ENCODE measurements around the gene IL9.

Gene IL9

DNA sequence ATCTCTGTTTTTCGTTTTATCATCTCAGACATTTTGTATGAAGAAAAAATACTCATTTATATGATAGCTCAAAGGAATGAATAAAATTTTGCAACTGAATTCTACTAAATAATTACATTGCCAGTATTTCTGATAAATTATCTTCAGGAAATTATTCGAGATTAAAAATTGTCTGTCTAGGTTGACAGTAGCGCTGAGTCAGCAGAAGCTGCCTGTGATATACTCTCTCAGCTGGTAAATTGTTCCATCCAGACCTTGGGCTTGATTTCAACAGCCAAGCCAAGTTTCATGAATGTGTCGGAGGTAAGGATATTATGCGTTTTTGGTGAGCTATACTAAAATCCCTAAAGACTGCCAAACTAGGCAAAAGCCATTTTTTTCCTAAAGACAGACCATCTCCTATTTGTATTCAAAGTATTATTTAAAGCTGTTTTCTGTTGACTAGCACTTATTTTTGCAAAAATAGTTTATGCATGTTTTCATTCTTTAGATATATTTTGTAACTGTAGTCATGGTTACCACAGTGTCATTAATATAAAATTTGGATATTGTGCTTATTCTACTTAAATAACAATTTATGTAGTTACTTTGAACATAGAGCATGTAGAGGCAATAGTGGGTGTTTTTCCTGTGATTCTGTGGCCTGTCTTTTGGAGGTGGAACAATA, 41.7 kb upstream of the IL9 start:
- no peaks in the 10 kb centered on the region for H3K27me3 ChIP-seq
- DNase-seq = no peak
- TF ChIP-seq, protein P1, sequence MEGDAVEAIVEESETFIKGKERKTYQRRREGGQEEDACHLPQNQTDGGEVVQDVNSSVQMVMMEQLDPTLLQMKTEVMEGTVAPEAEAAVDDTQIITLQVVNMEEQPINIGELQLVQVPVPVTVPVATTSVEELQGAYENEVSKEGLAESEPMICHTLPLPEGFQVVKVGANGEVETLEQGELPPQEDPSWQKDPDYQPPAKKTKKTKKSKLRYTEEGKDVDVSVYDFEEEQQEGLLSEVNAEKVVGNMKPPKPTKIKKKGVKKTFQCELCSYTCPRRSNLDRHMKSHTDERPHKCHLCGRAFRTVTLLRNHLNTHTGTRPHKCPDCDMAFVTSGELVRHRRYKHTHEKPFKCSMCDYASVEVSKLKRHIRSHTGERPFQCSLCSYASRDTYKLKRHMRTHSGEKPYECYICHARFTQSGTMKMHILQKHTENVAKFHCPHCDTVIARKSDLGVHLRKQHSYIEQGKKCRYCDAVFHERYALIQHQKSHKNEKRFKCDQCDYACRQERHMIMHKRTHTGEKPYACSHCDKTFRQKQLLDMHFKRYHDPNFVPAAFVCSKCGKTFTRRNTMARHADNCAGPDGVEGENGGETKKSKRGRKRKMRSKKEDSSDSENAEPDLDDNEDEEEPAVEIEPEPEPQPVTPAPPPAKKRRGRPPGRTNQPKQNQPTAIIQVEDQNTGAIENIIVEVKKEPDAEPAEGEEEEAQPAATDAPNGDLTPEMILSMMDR (IDR thresholded peaks at IDR 0.05) = no peak
- H3K4me3 ChIP-seq = no peak overlapping the region
- H3K36me3 ChIP-seq = no peaks in the 10 kb centered on the region
- H3K27ac ChIP-seq = no peak overlapping the region
- H3K9me3 ChIP-seq = no peaks in the 10 kb centered on the region
- intact Hi-C loops (cut with DNase I; ENCODE audit: low total_unique reads) = no loop called here
- H3K4me1 ChIP-seq = no peaks in the 10 kb centered on the region

DNA sequence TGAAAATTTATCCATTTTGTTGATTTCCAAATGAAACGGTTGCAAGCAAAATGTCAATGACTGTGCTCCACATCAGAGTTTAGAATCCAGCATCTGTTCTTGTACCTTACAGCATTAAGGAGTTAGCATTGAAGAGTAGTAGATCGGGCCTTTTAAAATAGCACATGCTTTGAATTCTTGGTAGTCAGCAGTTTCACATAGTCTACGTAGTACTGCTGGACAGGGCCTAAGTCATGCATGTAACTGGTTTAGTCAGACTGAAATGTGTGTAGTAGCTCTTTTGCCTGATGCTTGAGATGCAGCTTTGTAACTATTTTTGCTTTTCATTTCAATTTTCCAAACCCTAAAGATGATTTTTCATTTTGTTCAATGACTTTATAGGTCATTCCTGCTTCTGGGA, 39.3 kb upstream of the IL9 start:
- no peak for DNase-seq

DNA sequence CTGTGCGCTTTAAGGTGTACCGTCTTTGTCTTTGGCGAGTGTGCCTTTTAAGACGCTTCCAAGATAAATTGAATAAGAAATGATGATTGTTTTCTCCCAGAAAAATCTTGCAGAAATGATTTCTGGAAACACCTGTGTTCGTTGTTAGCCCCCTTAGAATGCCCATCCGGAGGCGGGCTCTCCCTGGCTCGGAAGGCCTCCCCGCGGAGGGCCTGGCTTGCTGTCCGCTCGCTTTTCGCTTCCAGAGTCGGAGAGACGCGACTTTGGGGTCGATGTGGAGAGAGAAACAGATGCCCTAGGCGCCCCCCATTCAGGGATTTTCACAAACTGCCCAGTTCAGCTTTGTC, 35.3 kb upstream of the IL9 start:
- Histone ChIP-seq H3K9me3 (peaks cover 0 to 4% (median 0%) of the 10 kb centered on the region in 3 donors), H3K4me1 (peaks cover 0 to 11% (median 9%) of the 10 kb centered on the region in 4 donors), H3K27ac (no peak overlapping the region), H3K4me3 (no peak overlapping the region), H3K36me3 (no peaks in the 10 kb centered on the region), H3K27me3 (peaks cover 0 to 45% of the 10 kb centered on the region in 2 donors)
- no peak for DNase-seq
- TF ChIP-seq, protein P1 (IDR thresholded peaks at IDR 0.05) = no peak
- intact Hi-C loops (cut with DNase I; ENCODE audit: low total_unique reads) = no loop called here

More for the DNA sequence above, 39.3 kb upstream of the IL9 start:
- Histone ChIP-seq H3K4me3 (no peak overlapping the region), H3K27me3 (peaks cover 0 to 23% of the 10 kb centered on the region in 2 donors), H3K27ac (no peak overlapping the region), H3K4me1 (peaks cover 0 to 9% (median 7%) of the 10 kb centered on the region in 4 donors), H3K9me3 (no peaks in the 10 kb centered on the region), H3K36me3 (no peaks in the 10 kb centered on the region)
- intact Hi-C loops (cut with DNase I; ENCODE audit: low total_unique reads) = no loop called here
- TF ChIP-seq, protein P1 (IDR thresholded peaks at IDR 0.05) = no peak

DNA sequence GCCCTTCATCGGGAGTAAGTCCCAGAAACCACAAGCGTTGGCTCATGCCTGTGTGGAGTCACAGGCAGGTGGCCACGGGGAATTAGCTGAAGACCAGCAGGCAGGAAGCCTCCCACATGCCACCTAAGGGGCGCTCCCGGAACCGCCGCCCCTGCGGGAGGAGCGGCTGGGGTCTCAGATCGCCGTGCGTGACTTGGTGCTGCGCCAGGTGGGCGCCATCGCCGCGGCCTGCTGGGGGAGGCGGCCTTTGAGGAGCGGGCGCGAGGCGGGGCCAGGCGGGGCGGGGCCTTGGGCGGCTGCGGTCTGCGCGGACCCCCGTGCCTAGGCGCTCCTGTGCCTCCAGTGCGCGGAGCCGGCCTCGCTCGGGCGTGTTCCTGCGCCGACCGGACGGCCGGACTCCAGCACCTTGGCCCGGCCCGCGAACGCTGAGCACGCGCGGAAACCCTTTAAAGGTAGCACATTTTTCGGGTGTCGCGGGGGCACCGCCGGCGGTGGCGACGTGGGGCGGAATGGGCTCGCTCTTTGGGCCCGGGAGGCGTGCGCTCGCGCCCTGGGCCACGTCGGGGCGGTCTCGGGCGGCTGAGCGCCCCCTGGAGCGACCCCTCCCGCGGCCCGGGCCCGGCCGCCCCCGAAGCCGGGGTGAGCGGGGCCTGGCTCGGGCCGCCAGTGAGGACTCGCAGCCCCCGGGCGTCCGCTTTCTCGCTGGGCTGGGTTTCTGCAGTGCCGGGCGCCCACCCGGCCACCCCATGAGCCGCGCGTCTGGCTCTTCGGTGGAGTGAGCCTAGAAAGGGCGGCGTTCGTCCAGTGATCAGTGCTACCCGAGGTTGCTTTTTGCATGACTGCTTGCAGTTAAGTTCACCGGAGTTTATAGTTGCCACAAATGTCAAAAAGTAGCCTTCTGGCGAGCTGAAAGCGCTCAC, 34.6 kb upstream of the IL9 start:
- DNase-seq = no peak
- Histone ChIP-seq H3K4me1 (peaks cover 0 to 11% (median 9%) of the 10 kb centered on the region in 4 donors), H3K4me3 (peak overlapping the region; percentile 23 to 37), H3K27me3 (peaks cover 0 to 48% of the 10 kb centered on the region in 2 donors), H3K27ac (no peak overlapping the region), H3K9me3 (peaks cover 0 to 4% (median 0%) of the 10 kb centered on the region in 3 donors), H3K36me3 (no peaks in the 10 kb centered on the region)
- TF ChIP-seq, protein P1 (IDR thresholded peaks at IDR 0.05) = no peak
- intact Hi-C loops (cut with DNase I; ENCODE audit: low total_unique reads) = no loop called here

DNA sequence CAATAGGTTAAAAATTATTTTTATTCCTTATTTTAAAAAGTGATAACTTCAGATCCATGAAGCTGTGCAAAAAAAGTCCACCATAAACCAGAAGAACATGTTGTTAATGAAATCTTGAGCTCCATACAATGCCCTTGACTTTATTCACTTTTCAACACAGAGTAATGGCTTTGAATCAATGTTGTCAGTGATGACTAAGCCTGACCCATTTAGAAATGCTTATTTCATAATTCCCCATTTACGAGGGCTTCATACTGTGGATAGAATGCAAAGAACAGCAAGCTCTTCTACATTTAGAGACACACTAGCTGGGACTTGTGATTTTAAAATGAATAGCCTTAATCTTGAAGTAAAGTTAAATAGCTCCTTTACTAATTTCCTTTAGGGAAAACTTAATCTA, 25.7 kb upstream of the IL9 start:
- H3K9me3 ChIP-seq = no peaks in the 10 kb centered on the region
- DNase-seq = no peak
- H3K36me3 ChIP-seq = no peaks in the 10 kb centered on the region

More for the DNA sequence above, 25.7 kb upstream of the IL9 start:
- Histone ChIP-seq H3K27me3 (peaks cover 0 to 23% of the 10 kb centered on the region in 2 donors), H3K4me3 (no peak overlapping the region), H3K27ac (no peak overlapping the region), H3K4me1 (no peaks in the 10 kb centered on the region)
- TF ChIP-seq, protein P1 (IDR thresholded peaks at IDR 0.05) = no peak
- intact Hi-C loops (cut with DNase I; ENCODE audit: low total_unique reads) = no loop called here
